GM10266 (cell line): ENCODE results near the gene ADD1.

Source experiments
- DNase-seq: peaks from one replicate; pipeline ENCODE4 v3.0.0; 2012; ENCODE audit errors: extremely low spot score
- TF ChIP-seq, protein P1 (sequence below): IDR thresholded peaks from 2 replicates; pipeline ENCODE4 v1.5.1; 2012; ENCODE audit warnings: mild to moderate bottlenecking, low read depth; ENCODE audit not compliant: control insufficient read depth, insufficient read depth; ENCODE audit errors: missing control alignments

Gene ADD1

GRCh38 chr4:2886161-2886560, 42.5 kb downstream of the ADD1 start:
- DNase-seq: no peak

GRCh38 chr4:2886622-2887021, 43.0 kb downstream of the ADD1 start:
- TF ChIP-seq, protein P1, sequence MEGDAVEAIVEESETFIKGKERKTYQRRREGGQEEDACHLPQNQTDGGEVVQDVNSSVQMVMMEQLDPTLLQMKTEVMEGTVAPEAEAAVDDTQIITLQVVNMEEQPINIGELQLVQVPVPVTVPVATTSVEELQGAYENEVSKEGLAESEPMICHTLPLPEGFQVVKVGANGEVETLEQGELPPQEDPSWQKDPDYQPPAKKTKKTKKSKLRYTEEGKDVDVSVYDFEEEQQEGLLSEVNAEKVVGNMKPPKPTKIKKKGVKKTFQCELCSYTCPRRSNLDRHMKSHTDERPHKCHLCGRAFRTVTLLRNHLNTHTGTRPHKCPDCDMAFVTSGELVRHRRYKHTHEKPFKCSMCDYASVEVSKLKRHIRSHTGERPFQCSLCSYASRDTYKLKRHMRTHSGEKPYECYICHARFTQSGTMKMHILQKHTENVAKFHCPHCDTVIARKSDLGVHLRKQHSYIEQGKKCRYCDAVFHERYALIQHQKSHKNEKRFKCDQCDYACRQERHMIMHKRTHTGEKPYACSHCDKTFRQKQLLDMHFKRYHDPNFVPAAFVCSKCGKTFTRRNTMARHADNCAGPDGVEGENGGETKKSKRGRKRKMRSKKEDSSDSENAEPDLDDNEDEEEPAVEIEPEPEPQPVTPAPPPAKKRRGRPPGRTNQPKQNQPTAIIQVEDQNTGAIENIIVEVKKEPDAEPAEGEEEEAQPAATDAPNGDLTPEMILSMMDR: no peak
- DNase-seq: no peak

More at GRCh38 chr4:2886161-2886560, 42.5 kb downstream of the ADD1 start:
- TF ChIP-seq, protein P1: no peak

DNA sequence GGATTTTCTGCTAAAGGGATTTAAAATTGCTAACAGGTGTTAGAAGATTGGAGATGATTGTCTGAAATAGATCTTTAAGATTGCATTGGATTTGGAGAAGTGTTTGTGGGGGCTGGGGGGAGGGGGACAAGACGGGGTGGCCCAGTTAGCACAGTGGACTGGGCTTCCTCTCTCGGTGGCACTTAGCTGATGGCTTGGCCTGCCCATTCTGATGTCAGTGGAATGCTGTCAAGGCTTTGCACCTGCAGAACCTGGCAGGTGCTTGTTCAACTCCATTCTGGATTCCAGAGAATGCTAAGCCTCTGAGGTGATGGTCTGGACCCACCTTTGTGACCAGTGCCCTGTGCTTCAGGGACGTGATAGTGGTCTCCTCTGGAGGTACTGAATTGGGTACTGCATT, 43.7 kb downstream of the ADD1 start:
- no peak for DNase-seq
- TF ChIP-seq, protein P1: no peak

DNA sequence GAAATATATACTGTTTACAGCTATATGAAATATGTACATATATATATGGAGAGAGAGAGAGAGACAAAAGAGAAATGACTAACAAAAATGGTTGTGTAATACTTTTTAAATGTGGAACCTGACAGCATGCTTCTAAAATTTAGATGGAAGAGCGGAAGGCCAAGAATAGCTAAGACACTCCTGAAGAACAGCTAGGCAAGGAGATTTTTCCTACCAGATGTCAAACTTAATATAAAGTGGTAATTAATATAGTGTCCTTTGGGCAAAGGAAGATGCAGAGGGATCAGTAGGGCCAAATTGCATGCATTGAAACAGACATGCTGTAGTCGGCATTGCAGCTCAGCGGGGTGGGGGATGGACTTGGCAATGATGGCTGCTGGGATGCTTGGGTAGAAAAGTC, 45.2 kb downstream of the ADD1 start:
- TF ChIP-seq, protein P1: no peak

GRCh38 chr4:2891294-2891693, 47.6 kb downstream of the ADD1 start:
- TF ChIP-seq, protein P1: no peak
- DNase-seq: no peak

More for the DNA sequence above, 45.2 kb downstream of the ADD1 start:
- no peak for DNase-seq

- DNase-seq: no peak
- TF ChIP-seq, protein P1: no peak
Observed at GRCh38 chr4:2893772-2894171, 50.1 kb downstream of the ADD1 start.

DNA sequence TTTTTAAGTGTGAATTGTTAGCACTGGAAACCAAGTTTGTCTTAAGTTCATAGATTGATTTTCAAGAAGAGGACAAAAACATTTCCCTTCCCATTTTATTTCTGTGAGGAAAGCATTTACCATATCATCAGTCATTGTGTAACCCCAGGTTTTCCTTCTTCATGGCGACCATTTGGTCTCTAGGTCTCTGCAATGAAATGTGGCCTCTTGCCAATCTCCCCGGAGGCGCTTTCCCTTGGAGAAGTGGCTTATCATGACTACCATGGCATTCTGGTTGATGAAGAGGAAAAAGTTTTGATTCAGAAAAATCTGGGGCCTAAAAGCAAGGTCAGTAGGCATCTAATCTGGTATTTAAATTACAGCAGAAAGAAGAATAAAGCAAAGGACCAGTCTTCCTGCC, 54.4 kb downstream of the ADD1 start:
- TF ChIP-seq, protein P1: no peak
- no peak for DNase-seq
